Skeletal muscle tissue (tissue), 4 donors: Measurements from ENCODE around the gene FAM124A. TPM values are rescaled to one million over a fixed set of nuclear protein-coding genes. Genes with fewer than 3 reads are reported as not detected.
"Not testable (repeated sequence)": the region's sequence is repeated elsewhere in the genome, so short reads cannot be mapped to it uniquely, and the experiment has no call there.

Experiments used
- H3K27ac ChIP-seq: one replicate; pipeline ENCODE4 v1.7.0; 2013; ENCODE audit warnings: mild to moderate bottlenecking, low read depth, low read length, inconsistent platforms
- H3K27me3 ChIP-seq, 3 donors: one replicate each; pipeline ENCODE4 v1.7.0; 2013; ENCODE audit warnings: low read length in 3 of 3; ENCODE audit not compliant: control insufficient read depth in 3 of 3, insufficient read depth in 3 of 3
- H3K36me3 ChIP-seq, 3 donors: one replicate each; pipeline ENCODE4 v1.7.0; 2013; ENCODE audit warnings: low read length in 3 of 3; ENCODE audit not compliant: control insufficient read depth in 3 of 3, insufficient read depth in 3 of 3
- H3K4me1 ChIP-seq, 3 donors: one replicate each; pipeline ENCODE4 v1.7.0; 2013; ENCODE audit warnings: low read length in 3 of 3, mild to moderate bottlenecking in 3 of 3; ENCODE audit not compliant: control insufficient read depth in 3 of 3, insufficient read depth in 3 of 3
- H3K4me3 ChIP-seq, 3 donors: one replicate each; pipeline ENCODE4 v1.7.0; 2013; ENCODE audit warnings: low read length in 3 of 3
- H3K9ac ChIP-seq, 3 donors: one replicate each; pipeline ENCODE4 v1.7.0; 2013; ENCODE audit warnings: low read length in 3 of 3, mild to moderate bottlenecking in 3 of 3, moderate library complexity in 2 of 3, low read depth in 1 of 3
- H3K9me3 ChIP-seq, 3 donors: one replicate each; pipeline ENCODE4 v1.7.0; 2013; ENCODE audit warnings: low read length in 3 of 3; ENCODE audit not compliant: control insufficient read depth in 3 of 3
- total RNA-seq: library from RNA; depleted of rRNA; stranded (reverse); fragments of >200 nt; gene quantifications from one replicate; pipeline ENCODE4 v1.2.3, GENCODE V29; 2014
- donor health status: Osteomylitis.

The FAM124A gene
- total RNA-seq, 1 donor from 2014 or later: 0.52 TPM

DNA sequence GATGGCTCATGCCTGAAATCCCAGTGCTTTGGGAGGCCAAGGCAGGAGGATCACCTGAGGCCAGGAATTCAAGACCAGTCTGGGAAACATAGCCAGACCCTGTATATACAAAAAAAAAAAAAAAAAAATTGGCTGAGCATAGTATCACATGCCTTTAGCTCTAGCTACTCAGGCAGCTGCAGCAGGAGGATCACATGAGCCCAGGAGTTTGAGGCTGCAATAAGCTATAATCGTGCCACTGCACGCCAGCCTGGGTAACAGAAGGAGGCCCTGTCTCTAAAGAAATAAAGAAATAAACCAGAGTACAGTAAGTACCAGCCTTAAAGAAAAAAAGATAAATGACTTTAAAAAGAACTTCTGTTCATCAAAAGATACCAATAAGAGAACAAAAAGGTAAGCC is 52.9 kb downstream of the FAM124A start:
- Histone ChIP-seq H3K27me3 (no peaks in the 10 kb centered on the region), H3K9me3 (no peaks in the 10 kb centered on the region), H3K4me1 (no peaks in the 10 kb centered on the region), H3K36me3 (no peaks in the 10 kb centered on the region), H3K9ac (no peak overlapping the region), H3K4me3 (no peak overlapping the region), H3K27ac (no peak overlapping the region)

- H3K27me3 ChIP-seq: no peaks in the 10 kb centered on the region
- H3K4me3 ChIP-seq: no peak overlapping the region
- no peaks in the 10 kb centered on the region for H3K36me3 ChIP-seq
- no peaks in the 10 kb centered on the region for H3K9me3 ChIP-seq
- no peaks in the 10 kb centered on the region for H3K4me1 ChIP-seq
- H3K9ac ChIP-seq: no peak overlapping the region
- H3K27ac ChIP-seq: no peak overlapping the region
These were observed 54.4 kb downstream of the FAM124A start for GRCh38 chr13:51276636-51277035.

GRCh38 chr13:51277928-51278327 is 55.7 kb downstream of the FAM124A start:
- no peaks in the 10 kb centered on the region for H3K27me3 ChIP-seq
- H3K4me1 ChIP-seq: no peaks in the 10 kb centered on the region
- no peaks in the 10 kb centered on the region for H3K9me3 ChIP-seq
- H3K4me3 ChIP-seq: no peak overlapping the region
- no peak overlapping the region for H3K9ac ChIP-seq
- no peaks in the 10 kb centered on the region for H3K36me3 ChIP-seq
- no peak overlapping the region for H3K27ac ChIP-seq

DNA sequence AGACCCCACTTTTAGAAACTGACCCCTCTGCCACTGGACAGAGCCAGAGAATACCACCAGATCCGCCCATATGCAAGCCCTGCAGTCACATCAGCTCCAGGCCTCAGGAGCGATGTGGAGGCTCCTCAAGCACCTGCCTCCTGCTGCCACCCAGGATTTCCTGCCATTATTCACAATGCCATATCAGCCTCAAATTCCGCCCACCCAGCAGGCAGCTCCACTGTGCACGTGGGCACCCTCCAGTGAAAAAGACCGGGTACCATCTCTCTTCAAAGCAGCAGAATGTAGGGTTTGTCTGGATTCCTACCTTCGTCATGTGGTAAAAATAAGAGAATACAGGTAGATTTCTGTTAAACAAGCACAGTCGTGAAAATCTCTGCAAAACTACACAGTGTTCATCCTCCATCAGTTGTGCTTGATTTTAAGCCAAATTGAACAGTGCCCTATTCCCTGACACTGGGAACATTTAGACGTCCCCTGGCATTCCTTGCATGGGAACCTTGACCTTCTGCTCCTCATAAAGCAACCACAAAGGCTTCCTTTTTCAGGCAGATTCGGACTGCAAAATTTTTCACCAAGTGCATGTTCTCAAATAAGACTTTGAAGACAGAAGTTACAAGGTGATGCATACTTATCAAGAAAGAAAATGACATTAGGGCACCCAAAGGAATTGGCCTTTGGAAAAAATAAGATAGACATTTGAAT is 56.4 kb downstream of the FAM124A start:
- H3K4me1 ChIP-seq: no peaks in the 10 kb centered on the region
- H3K27me3 ChIP-seq: no peaks in the 10 kb centered on the region
- no peak overlapping the region for H3K27ac ChIP-seq

GRCh38 chr13:51280379-51280940 is 58.3 kb downstream of the FAM124A start:
- Histone ChIP-seq H3K27ac (no peak overlapping the region), H3K27me3 (no peaks in the 10 kb centered on the region), H3K9ac (no peak overlapping the region), H3K9me3 (no peaks in the 10 kb centered on the region), H3K36me3 (no peaks in the 10 kb centered on the region), H3K4me3 (no peak overlapping the region), H3K4me1 (no peaks in the 10 kb centered on the region)

More for the DNA sequence above, 56.4 kb downstream of the FAM124A start:
- Histone ChIP-seq H3K36me3 (no peaks in the 10 kb centered on the region), H3K9me3 (no peaks in the 10 kb centered on the region), H3K9ac (no peak overlapping the region), H3K4me3 (no peak overlapping the region)

DNA sequence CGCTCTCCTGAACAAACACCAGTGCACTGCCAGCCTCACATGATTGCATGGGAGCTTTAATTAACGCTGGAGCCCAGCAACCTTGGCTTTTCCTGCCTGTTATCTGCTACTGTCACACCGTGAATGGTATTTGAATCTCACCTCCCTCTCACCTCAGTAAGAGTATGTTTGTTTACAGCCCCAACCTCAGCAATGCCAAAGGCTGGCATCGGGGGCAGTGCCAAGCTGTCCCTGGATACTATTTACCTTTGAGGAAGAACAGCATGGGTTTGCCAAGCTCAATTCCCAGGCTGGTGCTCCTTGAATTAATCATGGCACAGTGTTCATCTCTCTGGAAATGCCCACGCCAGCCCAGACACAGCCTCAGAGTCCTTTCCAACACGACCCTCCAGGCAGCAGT is 60.1 kb downstream of the FAM124A start:
- Histone ChIP-seq H3K27ac (no peak overlapping the region), H3K36me3 (no peaks in the 10 kb centered on the region), H3K4me1 (no peaks in the 10 kb centered on the region), H3K9ac (no peak overlapping the region), H3K4me3 (no peak overlapping the region), H3K9me3 (no peaks in the 10 kb centered on the region), H3K27me3 (no peaks in the 10 kb centered on the region)

DNA sequence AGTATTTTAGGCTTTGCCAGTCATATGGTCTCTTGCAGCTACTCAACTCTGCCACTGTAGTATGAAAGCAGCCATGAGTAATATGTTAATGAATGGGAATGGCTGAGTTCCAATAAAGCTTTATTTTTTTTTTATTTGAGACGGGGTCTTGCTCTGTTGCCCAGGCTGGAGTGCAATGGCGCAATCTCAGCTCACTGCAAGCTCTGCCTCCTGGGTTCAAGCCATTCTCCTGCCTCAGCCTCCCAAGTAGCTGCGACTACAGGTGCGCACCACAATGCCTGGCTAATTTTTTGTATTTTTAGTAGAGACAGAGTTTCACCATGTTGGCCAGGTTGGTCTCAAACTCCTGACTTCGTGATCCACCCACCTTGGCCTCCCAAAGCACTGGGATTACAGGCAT is 60.7 kb downstream of the FAM124A start:
- H3K9me3 ChIP-seq, H3K27ac ChIP-seq, H3K36me3 ChIP-seq, H3K27me3 ChIP-seq, H3K4me1 ChIP-seq, H3K9ac ChIP-seq, H3K4me3 ChIP-seq: not testable (repeated sequence)

DNA sequence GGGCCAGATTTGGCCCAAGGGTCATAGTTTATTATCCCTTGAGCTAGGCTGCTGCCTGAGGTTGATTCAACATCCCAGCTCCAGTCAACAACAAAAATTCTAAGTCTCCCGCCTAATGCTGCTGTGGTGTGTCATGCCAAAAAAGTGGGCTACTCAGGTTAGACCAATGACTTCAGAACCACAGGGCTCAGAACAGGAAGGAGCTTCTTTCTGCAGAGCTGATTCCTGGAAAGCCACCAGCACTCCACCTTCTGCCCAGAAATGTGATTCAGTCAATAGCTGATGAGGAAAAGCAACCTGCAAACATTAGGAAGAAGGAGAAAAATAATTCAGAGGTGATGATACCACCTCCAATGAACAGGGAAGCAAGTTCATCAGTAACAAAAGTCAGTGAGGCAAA is 61.2 kb downstream of the FAM124A start:
- Histone ChIP-seq H3K36me3 (no peaks in the 10 kb centered on the region), H3K27ac (no peak overlapping the region), H3K4me1 (no peaks in the 10 kb centered on the region), H3K9ac (no peak overlapping the region), H3K9me3 (no peaks in the 10 kb centered on the region), H3K27me3 (no peaks in the 10 kb centered on the region), H3K4me3 (no peak overlapping the region)

GRCh38 chr13:51284339-51284738 is 62.1 kb downstream of the FAM124A start:
- Histone ChIP-seq H3K9me3 (no peaks in the 10 kb centered on the region), H3K36me3 (no peaks in the 10 kb centered on the region), H3K4me3 (no peak overlapping the region)

GRCh38 chr13:51286135-51287002 is 64.2 kb downstream of the FAM124A start:
- Histone ChIP-seq H3K4me3 (no peak overlapping the region), H3K4me1 (no peaks in the 10 kb centered on the region), H3K9me3 (no peaks in the 10 kb centered on the region), H3K27ac (no peak overlapping the region), H3K27me3 (no peaks in the 10 kb centered on the region), H3K9ac (no peak overlapping the region), H3K36me3 (no peaks in the 10 kb centered on the region)

More at GRCh38 chr13:51284339-51284738, 62.1 kb downstream of the FAM124A start:
- no peak overlapping the region for H3K9ac ChIP-seq
- H3K27ac ChIP-seq: no peak overlapping the region
- no peaks in the 10 kb centered on the region for H3K4me1 ChIP-seq
- H3K27me3 ChIP-seq: no peaks in the 10 kb centered on the region
